Hepatocyte (in vitro differentiated cells): ENCODE results near the gene ULK1. TPM values are rescaled to one million over a fixed set of nuclear protein-coding genes. Genes with fewer than 3 reads are reported as not detected.

ENCODE experiments used
- DNase-seq: peaks from one replicate; pipeline ENCODE4 v3.0.0-alpha.2; 2016; ENCODE audit warnings: low spot score
- H2AFZ ChIP-seq: fragments of 200-600 bp; sonication (generic); 2 replicates; pipeline ENCODE4 v1.6.0; 2016; ENCODE audit warnings: antibody characterized with exemption, mild to moderate bottlenecking
- H3K27ac ChIP-seq: fragments of 200-600 bp; sonication (generic); 2 replicates; pipeline ENCODE4 v1.5.1; 2016; ENCODE audit warnings: mild to moderate bottlenecking
- H3K27me3 ChIP-seq: fragments of 200-600 bp; sonication (generic); 2 replicates; pipeline ENCODE4 v1.6.1; 2016
- H3K36me3 ChIP-seq: fragments of 200-600 bp; sonication (generic); replicated peaks from 2 replicates; pipeline ENCODE4 v1.5.1; 2016; ENCODE audit warnings: low read depth; ENCODE audit not compliant: insufficient read depth
- H3K4me1 ChIP-seq: fragments of 200-600 bp; sonication (generic); 2 replicates; pipeline ENCODE4 v1.5.1; 2016; ENCODE audit warnings: mild to moderate bottlenecking, moderate library complexity; ENCODE audit not compliant: insufficient read depth
- H3K4me2 ChIP-seq: fragments of 200-600 bp; sonication (generic); 2 replicates; pipeline ENCODE4 v1.6.0; 2016
- H3K4me3 ChIP-seq: fragments of 200-600 bp; sonication (generic); 2 replicates; pipeline ENCODE4 v1.5.1; 2016; ENCODE audit warnings: mild to moderate bottlenecking
- H3K79me2 ChIP-seq: fragments of 200-600 bp; sonication (generic); 2 replicates; pipeline ENCODE4 v1.6.0; 2017; ENCODE audit warnings: mild to moderate bottlenecking
- H3K9me2 ChIP-seq: fragments of 200-600 bp; sonication (generic); replicated peaks from 2 replicates; pipeline ENCODE4 v1.6.0; 2017; ENCODE audit warnings: mild to moderate bottlenecking; ENCODE audit not compliant: insufficient read depth
- H3K9me3 ChIP-seq: fragments of 200-600 bp; sonication (generic); 2 replicates; pipeline ENCODE4 v1.5.1; 2016; ENCODE audit warnings: low read depth, mild to moderate bottlenecking
- H4K20me1 ChIP-seq: fragments of 200-600 bp; sonication (generic); 2 replicates; pipeline ENCODE4 v1.6.0; 2016; ENCODE audit warnings: mild to moderate bottlenecking; ENCODE audit not compliant: insufficient read depth, poor library complexity, severe bottlenecking
- EZH2 ChIP-seq: fragments of 200-600 bp; sonication (generic); IDR thresholded peaks from 2 replicates; pipeline ENCODE4 v1.6.1; 2016; ENCODE audit warnings: antibody characterized with exemption, mild to moderate bottlenecking, borderline replicate concordance
- EZH2phosphoT487 ChIP-seq: fragments of 200-600 bp; sonication (generic); IDR thresholded peaks from one replicate; pipeline ENCODE4 v1.6.1; 2018; ENCODE audit warnings: antibody characterized with exemption, mild to moderate bottlenecking, low read depth, moderate library complexity; ENCODE audit not compliant: unreplicated experiment, severe bottlenecking
- WGBS: methylation state at CpG from one replicate; pipeline ENCODE4 v1.1.6; 2016; ENCODE audit warnings: low lambda C conversion rate; ENCODE audit errors: missing lambda C conversion rate; 5-methylcytosine and 5-hydroxymethylcytosine counted together
- polyA plus RNA-seq: library from polyadenylated mRNA; unstranded; fragments of >200 nt; fragmentation: Nextera tagmentation; extraction: Ambion mirVana; gene quantifications from 2 replicates; pipeline ENCODE4 v1.2.1, GENCODE V29; 2016
- total RNA-seq: library from RNA; depleted of rRNA; stranded (reverse); fragments of >200 nt; gene quantifications from 2 replicates; pipeline ENCODE4 v1.2.3, GENCODE V29; 2014
- TF ChIP-seq, protein P1 (sequence below): fragments of 200-600 bp; sonication (generic); IDR thresholded peaks from 2 replicates; pipeline ENCODE4 v1.5.1; 2016; ENCODE audit warnings: antibody characterized with exemption, mild to moderate bottlenecking; ENCODE audit not compliant: poor library complexity

ULK1 gene
- total and polyA plus RNA-seq, 2 experiments from 2014 or later = 9.4 to 11.0 TPM

DNA sequence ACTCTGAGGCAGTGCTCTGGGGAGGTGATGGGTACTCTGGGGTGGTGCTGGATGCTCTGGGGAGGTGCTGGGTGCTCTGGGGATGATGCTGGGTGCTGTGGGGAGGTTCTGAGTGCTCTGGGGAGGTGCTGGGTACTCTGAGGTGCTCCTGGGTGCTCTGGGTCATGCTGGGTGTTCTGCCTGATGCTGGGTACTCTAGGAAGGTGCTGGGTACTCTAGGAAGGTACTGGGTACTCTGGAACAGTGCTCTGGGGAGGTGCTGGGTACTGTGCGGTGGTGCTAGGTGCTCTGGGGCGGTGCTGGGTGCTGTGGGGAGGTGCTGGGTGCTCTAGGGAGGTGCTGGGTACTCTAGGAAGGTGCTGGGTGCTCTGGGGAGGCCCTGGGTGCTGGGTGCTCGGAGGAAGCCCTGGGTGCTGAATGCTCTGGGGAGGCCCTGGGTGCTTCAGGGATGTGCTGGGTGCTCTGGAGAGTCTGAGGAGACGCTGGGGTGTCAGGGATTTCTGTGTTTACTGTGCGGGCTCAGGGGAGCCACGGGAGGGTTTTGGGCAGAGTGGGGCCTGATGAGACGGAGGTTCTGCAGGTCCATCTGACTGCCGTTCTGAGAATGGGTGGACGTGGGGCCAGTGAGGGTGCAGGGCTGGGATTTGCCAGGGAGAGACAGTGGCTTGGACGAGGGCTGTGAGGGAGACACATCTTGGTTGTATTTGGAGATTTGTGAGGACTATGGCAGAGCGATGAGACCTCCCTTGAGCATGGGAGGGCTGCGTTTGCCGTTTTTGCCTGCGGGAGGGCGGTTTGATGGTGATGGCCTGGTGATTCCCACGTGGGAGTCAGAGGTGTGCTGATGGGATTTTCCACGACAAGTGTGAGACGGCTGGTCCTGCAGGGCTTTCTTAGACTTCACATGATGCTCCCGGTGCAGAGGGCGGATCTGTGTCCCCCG is 36.2 kb upstream of the ULK1 start:
- TF ChIP-seq, protein P1, sequence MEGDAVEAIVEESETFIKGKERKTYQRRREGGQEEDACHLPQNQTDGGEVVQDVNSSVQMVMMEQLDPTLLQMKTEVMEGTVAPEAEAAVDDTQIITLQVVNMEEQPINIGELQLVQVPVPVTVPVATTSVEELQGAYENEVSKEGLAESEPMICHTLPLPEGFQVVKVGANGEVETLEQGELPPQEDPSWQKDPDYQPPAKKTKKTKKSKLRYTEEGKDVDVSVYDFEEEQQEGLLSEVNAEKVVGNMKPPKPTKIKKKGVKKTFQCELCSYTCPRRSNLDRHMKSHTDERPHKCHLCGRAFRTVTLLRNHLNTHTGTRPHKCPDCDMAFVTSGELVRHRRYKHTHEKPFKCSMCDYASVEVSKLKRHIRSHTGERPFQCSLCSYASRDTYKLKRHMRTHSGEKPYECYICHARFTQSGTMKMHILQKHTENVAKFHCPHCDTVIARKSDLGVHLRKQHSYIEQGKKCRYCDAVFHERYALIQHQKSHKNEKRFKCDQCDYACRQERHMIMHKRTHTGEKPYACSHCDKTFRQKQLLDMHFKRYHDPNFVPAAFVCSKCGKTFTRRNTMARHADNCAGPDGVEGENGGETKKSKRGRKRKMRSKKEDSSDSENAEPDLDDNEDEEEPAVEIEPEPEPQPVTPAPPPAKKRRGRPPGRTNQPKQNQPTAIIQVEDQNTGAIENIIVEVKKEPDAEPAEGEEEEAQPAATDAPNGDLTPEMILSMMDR = no peak
- no peak for TF ChIP-seq EZH2phosphoT487
- no peak for TF ChIP-seq EZH2
- WGBS = 85% methylated on average over 21 of the region's 21 CpGs
- no peak overlapping the region for H3K4me2 ChIP-seq

DNA sequence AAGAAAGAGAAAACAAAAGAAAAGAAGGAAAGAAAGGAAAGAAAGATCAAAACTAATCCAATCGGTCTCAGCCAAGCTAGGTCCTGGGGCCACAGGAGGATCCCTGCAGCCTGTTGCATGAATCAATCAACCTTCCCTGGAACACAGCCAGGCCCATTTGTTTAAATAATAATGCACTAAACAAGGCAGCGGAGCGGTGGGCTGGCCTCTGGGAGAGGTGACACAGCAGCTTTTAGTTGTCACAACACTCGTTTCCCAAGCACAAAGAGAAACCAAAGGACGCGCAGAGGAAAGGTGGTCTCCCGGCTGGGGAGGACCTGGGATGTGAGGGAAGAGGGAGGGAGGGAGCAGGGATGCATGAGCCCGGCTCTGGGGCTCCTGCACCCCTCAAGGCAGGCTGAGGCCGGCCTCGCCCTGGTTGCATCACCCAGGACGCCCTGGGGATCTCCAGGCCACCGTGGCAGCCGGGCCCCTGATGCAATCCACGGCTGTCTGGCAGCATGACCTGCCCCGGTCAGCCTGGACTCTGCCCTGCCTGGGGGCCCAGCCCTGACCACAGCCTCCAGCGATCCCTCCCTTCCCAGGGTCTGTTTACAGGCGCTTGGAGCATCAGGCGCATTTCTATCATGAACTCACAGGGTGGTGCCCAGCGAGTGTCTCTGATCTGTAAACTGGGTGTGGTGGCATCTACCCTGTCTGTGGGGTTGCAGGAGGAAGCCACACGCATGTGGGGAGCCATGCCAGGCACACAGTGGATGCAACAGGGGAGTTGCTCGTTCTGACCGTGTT is 33.8 kb upstream of the ULK1 start:
- H4K20me1 ChIP-seq = no peaks in the 10 kb centered on the region
- H3K4me3 ChIP-seq = no peak overlapping the region
- 35% methylated on average over 18 of the region's 22 CpGs for WGBS
- H3K9me3 ChIP-seq = no peaks in the 10 kb centered on the region
- no peaks in the 10 kb centered on the region for H3K36me3 ChIP-seq
- H3K27me3 ChIP-seq = no peaks in the 10 kb centered on the region
- TF ChIP-seq, protein P1 = no peak
- TF ChIP-seq EZH2phosphoT487 = no peak
- TF ChIP-seq EZH2 = no peak
- H3K79me2 ChIP-seq = no peaks in the 10 kb centered on the region
- peak; percentile 90 for DNase-seq
- H3K4me2 ChIP-seq = peak overlapping the region; percentile 71
- peaks cover 21% of the 10 kb centered on the region for H3K4me1 ChIP-seq
- H2AFZ ChIP-seq = peak overlapping the region; percentile 52
- H3K9me2 ChIP-seq = no peaks in the 10 kb centered on the region
- H3K27ac ChIP-seq = peak overlapping the region; percentile 88

More for the DNA sequence above, 36.2 kb upstream of the ULK1 start:
- DNase-seq = no peak
- no peaks in the 10 kb centered on the region for H3K36me3 ChIP-seq
- no peak overlapping the region for H3K4me3 ChIP-seq
- H3K9me2 ChIP-seq = no peaks in the 10 kb centered on the region
- no peaks in the 10 kb centered on the region for H3K79me2 ChIP-seq
- H3K4me1 ChIP-seq = peaks cover 21% of the 10 kb centered on the region
- H3K27ac ChIP-seq = no peak overlapping the region
- no peak overlapping the region for H2AFZ ChIP-seq
- no peaks in the 10 kb centered on the region for H4K20me1 ChIP-seq
- no peaks in the 10 kb centered on the region for H3K27me3 ChIP-seq
- no peaks in the 10 kb centered on the region for H3K9me3 ChIP-seq

DNA sequence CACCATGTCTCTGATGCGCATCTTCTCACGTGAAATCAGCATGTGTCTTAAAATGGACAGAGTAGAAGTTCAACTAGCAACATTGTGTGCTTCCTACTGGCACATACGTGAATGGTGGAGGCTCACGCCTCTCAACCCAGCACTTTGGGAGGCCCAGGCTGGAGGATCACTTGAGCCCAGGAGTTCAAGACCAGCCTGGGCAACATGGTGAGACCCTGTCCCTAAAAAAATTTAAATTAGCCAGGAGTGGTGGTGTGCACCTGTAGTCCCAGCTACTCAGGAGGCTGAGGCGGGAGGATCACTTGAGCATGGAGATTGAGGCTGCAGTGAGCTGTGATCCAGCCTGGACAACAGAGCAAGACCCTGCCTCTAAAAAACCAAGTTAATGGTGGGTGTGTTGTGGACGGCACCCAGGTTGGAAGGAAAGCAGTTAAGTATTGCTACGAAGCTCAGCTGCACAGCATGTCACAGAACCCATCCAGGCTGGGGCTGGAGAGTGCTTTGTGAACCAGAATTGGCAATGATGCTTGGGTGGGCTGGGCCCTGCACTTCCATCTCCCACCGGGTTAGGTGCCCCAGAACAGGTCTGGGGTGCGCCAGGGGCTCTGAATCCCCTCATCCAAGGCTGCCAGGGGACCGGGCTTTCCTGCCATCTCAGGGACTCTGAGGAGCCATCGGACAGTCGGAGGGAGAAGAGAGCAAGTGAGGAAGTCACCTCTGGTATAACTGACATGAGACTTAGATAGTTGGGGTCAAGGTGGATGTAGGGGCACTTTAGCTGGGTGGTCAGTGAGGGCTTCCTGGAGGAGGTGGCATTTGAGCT is 33.0 kb upstream of the ULK1 start:
- 95% methylated on average over 12 of the region's 12 CpGs for WGBS
- H3K27me3 ChIP-seq = no peaks in the 10 kb centered on the region
- H3K27ac ChIP-seq = peak overlapping the region; percentile 88
- H3K36me3 ChIP-seq = no peaks in the 10 kb centered on the region
- H3K79me2 ChIP-seq = no peaks in the 10 kb centered on the region
- TF ChIP-seq EZH2 (no peak), EZH2phosphoT487 (no peak)
- no peaks in the 10 kb centered on the region for H3K9me3 ChIP-seq
- H4K20me1 ChIP-seq = no peaks in the 10 kb centered on the region
- H3K4me3 ChIP-seq = no peak overlapping the region
- peaks cover 21% of the 10 kb centered on the region for H3K4me1 ChIP-seq
- H3K4me2 ChIP-seq = peak overlapping the region; percentile 71
- H2AFZ ChIP-seq = no peak overlapping the region
- no peaks in the 10 kb centered on the region for H3K9me2 ChIP-seq
- no peak for DNase-seq
